Stimulated activated naive B cell treated with anti-CD40 and anti-IgM and Interleukin-4, amounts not matched to agents 10 μg/mL and 1 μg/mL and 100 μg/mL, for 72 hours (primary cell): ENCODE data around the gene KIF16B.
"Not testable (repeated sequence)": the region's sequence is repeated elsewhere in the genome, so short reads cannot be mapped to it uniquely, and the experiment has no call there.

Experiments used
- ATAC-seq, 2 donors: fragments of 150-1000 bp; cut with Tn5 transposase; replicated peaks; 2 replicates each; pipeline ENCODE4 v1.10.0; 2021; ENCODE audit warnings: moderate library complexity in 1 of 2
- DNase-seq: peaks from one replicate; pipeline ENCODE4 v3.0.0; 2021
- H3K27ac Mint-ChIP-seq: one replicate; pipeline ENCODE4 v1.8.0; 2022; ENCODE audit warnings: mild to moderate bottlenecking, mixed read lengths
- H3K27me3 Mint-ChIP-seq, 2 donors: one replicate each; pipeline ENCODE4 v1.8.0; 2022; ENCODE audit warnings: mixed read lengths in 2 of 2
- H3K36me3 Mint-ChIP-seq, 2 donors: one replicate each; pipeline ENCODE4 v1.8.0; 2022; ENCODE audit warnings: mixed read lengths in 2 of 2, mild to moderate bottlenecking in 1 of 2
- H3K4me1 Mint-ChIP-seq, 2 donors: one replicate each; pipeline ENCODE4 v1.8.0; 2022; ENCODE audit warnings: mixed read lengths in 2 of 2, mild to moderate bottlenecking in 1 of 2
- H3K4me3 Mint-ChIP-seq, 2 donors: one replicate each; pipeline ENCODE4 v1.8.0; 2022; ENCODE audit warnings: mild to moderate bottlenecking in 2 of 2, mixed read lengths in 2 of 2, moderate library complexity in 1 of 2
- H3K9me3 Mint-ChIP-seq, 2 donors: one replicate each; pipeline ENCODE4 v1.8.0; 2022; ENCODE audit warnings: mixed read lengths in 2 of 2, mild to moderate bottlenecking in 1 of 2

KIF16B gene

GRCh38 chr20:16279320-16279719 is 293.9 kb downstream of the KIF16B start:
- no peak overlapping the region for H3K27ac Mint-ChIP-seq
- H3K4me3 Mint-ChIP-seq = no peak overlapping the region
- peaks cover 16 to 28% of the 10 kb centered on the region in 2 donors for H3K4me1 Mint-ChIP-seq
- no peak for DNase-seq
- H3K27me3 Mint-ChIP-seq = no peaks in the 10 kb centered on the region
- peaks cover 0 to 4% of the 10 kb centered on the region in 2 donors for H3K9me3 Mint-ChIP-seq
- no peak for ATAC-seq
- H3K36me3 Mint-ChIP-seq = peaks cover 6 to 17% of the 10 kb centered on the region in 2 donors

DNA sequence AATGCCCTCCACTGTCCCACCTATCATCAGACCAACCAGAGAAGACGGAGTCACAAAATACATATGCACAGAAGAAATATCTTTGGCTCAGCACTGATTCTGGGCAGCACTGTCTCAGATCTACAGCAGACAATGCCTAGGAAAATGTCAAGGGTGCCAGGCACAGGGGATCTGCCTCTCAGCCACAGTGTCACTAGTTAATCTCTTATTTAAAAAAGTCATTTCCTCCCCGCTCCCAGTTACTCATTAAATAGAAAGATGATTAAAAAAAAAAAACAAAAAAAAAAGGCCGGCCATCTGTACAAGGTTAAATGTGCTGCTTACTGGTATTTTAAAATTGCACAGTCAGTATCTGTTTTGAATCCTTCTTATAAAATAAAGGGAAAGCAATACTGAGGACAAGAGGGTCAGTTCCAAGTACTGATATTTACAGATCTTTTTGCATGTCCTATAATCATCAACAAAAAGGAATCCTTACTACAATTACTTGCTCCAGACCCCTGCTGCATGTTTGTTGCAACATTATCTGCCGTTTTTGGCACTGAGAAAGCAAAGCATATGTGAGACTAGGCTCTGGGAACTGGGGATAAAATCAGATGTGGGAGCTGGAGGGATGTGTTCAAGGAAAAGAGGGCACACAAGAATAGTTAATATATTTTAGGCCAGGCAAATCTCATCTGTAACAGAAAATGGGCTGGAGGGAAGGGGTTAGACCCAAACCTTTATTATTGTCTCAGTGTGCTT is 299.3 kb downstream of the KIF16B start:
- Mint-ChIP-seq H3K9me3 (no peaks in the 10 kb centered on the region), H3K27me3 (no peaks in the 10 kb centered on the region), H3K4me3 (no peak overlapping the region), H3K4me1 (peaks cover 14 to 18% of the 10 kb centered on the region in 2 donors), H3K36me3 (peaks cover 10 to 17% of the 10 kb centered on the region in 2 donors), H3K27ac (no peak overlapping the region)
- ATAC-seq = no peak
- DNase-seq = no peak

DNA sequence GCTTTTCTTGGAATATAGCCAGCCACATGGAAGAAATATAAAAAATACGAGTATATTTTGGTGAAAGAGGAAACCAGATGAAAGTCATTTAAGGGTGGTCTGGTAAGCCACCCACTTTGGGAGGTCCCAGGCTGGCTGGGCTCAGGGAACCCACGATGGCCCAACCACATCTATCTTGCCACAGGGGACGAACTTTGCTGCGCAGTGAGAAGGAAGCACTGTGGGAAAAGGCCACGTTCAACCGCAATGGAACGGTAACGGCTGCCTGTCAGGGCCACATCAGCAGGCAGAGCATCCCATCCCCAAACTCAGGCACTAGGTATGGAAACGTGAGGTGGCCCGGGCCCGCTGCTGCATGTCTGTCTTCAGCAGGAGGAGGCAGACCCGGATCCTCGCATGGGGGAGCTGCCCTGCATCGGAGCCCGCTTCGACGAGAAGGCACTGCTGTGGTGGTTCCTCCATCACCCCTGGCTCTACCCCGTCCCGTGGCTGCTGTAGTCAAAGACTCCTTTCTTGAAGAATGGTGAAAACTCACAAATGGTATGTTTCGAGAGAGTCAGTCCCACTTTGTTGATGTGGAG is 300.4 kb downstream of the KIF16B start:
- Mint-ChIP-seq H3K27me3 (no peaks in the 10 kb centered on the region), H3K9me3 (peaks cover 0 to under 1% of the 10 kb centered on the region in 2 donors), H3K27ac (no peak overlapping the region), H3K4me1 (peaks cover 12 to 13% of the 10 kb centered on the region in 2 donors), H3K36me3 (peaks cover 11 to 21% of the 10 kb centered on the region in 2 donors), H3K4me3 (no peak overlapping the region)
- ATAC-seq (no peak), DNase-seq (no peak)

DNA sequence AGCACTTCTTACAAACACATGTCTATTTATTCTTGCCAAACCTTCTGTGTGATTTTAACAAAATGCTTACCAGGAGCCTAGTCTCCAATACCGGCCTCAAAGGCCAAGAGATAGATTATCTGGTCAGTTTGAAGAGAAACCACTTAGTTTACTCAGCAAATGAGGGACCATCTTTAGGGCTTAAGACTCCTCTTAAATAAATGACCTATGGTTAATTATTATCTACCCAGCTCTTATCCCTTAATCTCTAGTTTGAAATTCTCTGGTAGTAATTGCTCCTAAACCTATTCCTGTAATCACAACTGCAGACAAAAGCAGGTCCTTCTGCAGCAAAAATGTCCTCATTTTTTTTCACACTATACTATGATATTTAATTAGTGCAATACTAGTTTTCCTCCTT is 301.8 kb downstream of the KIF16B start:
- no peak for ATAC-seq
- peaks cover 6 to 11% of the 10 kb centered on the region in 2 donors for H3K4me1 Mint-ChIP-seq

DNA sequence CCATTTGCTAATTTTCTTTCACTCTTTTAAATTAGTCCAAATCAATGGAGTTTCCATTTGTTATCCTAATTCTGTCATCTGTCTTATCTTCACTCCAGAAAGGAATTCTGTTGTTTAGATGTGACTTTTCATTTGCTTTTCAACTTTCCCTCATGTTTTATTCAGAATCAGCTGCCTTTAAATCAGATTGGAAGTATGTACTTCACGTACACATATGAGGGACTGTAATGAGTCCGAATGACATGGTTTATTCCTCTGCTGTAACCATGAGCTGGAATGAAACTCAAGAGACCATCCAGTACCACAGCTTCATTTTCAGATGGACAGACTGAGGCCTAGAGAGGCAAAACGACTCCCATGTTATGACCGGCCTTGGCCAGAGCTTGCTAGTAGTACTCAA is 302.3 kb downstream of the KIF16B start:
- DNase-seq (no peak), ATAC-seq (no peak)
- no peaks in the 10 kb centered on the region for H3K27me3 Mint-ChIP-seq
- no peak overlapping the region for H3K27ac Mint-ChIP-seq
- no peak overlapping the region for H3K4me3 Mint-ChIP-seq
- H3K9me3 Mint-ChIP-seq = peaks cover 5 to 16% of the 10 kb centered on the region in 2 donors
- H3K36me3 Mint-ChIP-seq = peaks cover 21 to 38% of the 10 kb centered on the region in 2 donors
- peaks cover 4 to 6% of the 10 kb centered on the region in 2 donors for H3K4me1 Mint-ChIP-seq

More for the DNA sequence above, 301.8 kb downstream of the KIF16B start:
- Mint-ChIP-seq H3K27me3 (no peaks in the 10 kb centered on the region), H3K9me3 (peaks cover 5 to 13% of the 10 kb centered on the region in 2 donors), H3K4me3 (no peak overlapping the region), H3K36me3 (peaks cover 21 to 35% of the 10 kb centered on the region in 2 donors), H3K27ac (no peak overlapping the region)
- no peak for DNase-seq

DNA sequence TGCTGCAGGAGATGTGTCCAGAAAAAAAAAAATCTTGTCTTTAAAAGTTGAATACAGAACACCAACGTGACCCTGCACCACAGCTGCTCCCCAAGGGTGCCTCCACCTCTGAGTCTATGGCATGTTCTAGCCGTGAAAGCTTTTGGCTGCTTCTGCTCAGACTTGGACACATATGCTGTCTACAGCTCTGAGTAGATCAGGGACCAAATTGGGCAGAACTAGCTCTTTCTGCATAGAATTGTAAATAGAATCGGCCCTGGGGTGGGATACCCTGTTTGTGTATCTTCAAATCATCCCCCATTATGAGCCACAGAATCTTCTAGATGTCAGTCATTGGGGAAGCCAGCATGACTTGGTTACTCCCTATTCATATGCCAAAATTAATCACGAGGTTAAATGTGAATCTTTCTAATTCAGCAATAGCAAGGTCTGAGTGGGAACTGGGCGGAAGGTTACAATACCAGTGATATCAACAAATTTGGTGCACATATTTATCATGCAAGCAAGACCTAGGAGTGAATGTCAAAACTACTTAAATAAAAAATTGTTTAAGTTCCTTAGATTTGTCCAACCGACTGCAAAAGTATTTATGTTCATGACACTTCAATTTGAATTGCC is 302.8 kb downstream of the KIF16B start:
- ATAC-seq (no peak), DNase-seq (no peak)
- Mint-ChIP-seq H3K27ac (no peak overlapping the region), H3K9me3 (peaks cover 11 to 21% of the 10 kb centered on the region in 2 donors), H3K4me1 (peaks cover 0 to under 1% of the 10 kb centered on the region in 2 donors), H3K4me3 (no peak overlapping the region), H3K36me3 (peaks cover 27 to 38% of the 10 kb centered on the region in 2 donors), H3K27me3 (peaks cover 0 to 2% of the 10 kb centered on the region in 2 donors)

GRCh38 chr20:16267526-16267925 is 305.7 kb downstream of the KIF16B start:
- H3K27ac Mint-ChIP-seq = no peak overlapping the region
- ATAC-seq = no peak
- no peak overlapping the region for H3K4me3 Mint-ChIP-seq
- no peak for DNase-seq
- peaks cover 4 to 9% of the 10 kb centered on the region in 2 donors for H3K4me1 Mint-ChIP-seq
- H3K27me3 Mint-ChIP-seq = peaks cover 0 to 4% of the 10 kb centered on the region in 2 donors
- peaks cover 20 to 32% of the 10 kb centered on the region in 2 donors for H3K36me3 Mint-ChIP-seq
- peaks cover 13 to 24% of the 10 kb centered on the region in 2 donors for H3K9me3 Mint-ChIP-seq

DNA sequence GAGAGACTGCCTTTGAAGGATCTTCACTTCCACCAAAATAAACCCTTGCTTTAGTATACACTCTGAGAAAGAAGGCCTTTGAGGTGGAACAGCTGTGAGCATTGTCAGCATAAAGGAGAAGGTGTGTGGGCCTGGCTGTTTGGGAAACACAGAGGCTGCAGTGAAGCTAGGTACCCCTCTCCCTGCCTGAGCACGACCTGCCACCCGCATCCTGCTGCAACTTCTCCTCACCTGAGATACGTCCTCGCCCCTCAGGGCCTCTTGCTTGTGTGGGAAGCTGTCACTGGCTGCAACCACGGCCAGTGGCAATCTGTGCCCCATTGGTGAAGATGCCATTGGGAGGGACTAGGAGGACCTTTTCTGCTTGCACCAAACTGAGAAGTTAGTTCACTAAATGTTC is 307.9 kb downstream of the KIF16B start:
- ATAC-seq = no peak
- Mint-ChIP-seq H3K4me1 (peaks cover 4 to 9% of the 10 kb centered on the region in 2 donors), H3K4me3 (no peak overlapping the region), H3K36me3 (peaks cover 20 to 28% of the 10 kb centered on the region in 2 donors), H3K27me3 (peaks cover 0 to 4% of the 10 kb centered on the region in 2 donors), H3K27ac (no peak overlapping the region), H3K9me3 (peaks cover 13 to 24% of the 10 kb centered on the region in 2 donors)
- DNase-seq = no peak

DNA sequence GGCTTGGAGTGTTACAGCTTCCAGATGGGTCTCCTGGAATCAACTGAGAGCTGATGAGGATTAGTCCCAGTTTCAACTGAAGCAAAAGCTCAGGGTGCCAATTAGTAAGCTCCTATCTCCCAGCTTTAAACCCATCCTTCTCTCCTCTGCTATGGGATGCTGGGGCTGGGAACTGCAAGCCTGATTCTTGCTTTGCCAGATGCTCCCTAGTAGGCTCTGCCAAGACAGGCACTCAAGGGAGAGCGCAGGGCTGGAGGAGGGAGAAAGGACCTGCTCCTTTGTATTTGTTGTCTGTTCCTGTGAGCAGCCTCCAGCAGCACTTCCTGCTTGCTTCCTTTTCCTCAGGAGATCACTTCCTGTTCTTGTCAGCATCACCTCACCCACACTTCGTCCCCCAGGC is 309.7 kb downstream of the KIF16B start:
- no peak overlapping the region for H3K27ac Mint-ChIP-seq
- peaks cover 17 to 24% of the 10 kb centered on the region in 2 donors for H3K9me3 Mint-ChIP-seq
- peaks cover 18 to 28% of the 10 kb centered on the region in 2 donors for H3K36me3 Mint-ChIP-seq
- H3K4me1 Mint-ChIP-seq = peaks cover 4 to 9% of the 10 kb centered on the region in 2 donors
- ATAC-seq (no peak), DNase-seq (no peak)
- H3K4me3 Mint-ChIP-seq = no peak overlapping the region
- H3K27me3 Mint-ChIP-seq = peaks cover 0 to 4% of the 10 kb centered on the region in 2 donors

GRCh38 chr20:16262594-16262993 is 310.7 kb downstream of the KIF16B start:
- Mint-ChIP-seq H3K27ac (no peak overlapping the region), H3K4me3 (no peak overlapping the region)

DNA sequence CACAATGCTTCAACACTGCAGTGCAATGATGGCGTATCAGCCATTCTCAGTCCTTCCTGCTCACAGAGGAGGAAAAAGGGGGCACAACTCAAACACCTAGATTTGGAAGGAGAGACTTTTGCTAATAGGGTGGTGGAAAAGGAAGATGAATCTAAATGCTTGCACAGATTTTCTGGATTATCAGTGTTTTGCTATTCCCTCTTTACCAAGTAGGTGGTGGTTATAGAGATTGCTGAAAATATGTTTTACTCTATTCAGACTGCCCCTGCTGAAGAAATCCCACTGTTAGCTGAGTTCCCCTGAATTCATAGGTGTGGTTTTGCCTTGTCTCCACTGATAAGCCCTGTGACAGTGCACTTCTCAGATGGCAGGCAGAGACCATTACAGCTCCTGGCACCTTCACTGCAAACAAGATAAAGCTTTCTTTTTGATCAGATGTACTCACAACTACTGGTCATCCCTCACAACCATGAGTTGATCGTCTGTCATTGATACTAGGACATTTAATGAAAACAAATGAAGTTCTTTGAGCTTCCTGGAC is 311.4 kb downstream of the KIF16B start:
- Mint-ChIP-seq H3K4me1 (peaks cover 4 to 9% of the 10 kb centered on the region in 2 donors), H3K27ac (no peak overlapping the region), H3K36me3 (peaks cover 7 to 14% of the 10 kb centered on the region in 2 donors), H3K27me3 (peaks cover 0 to 4% of the 10 kb centered on the region in 2 donors), H3K4me3 (no peak overlapping the region), H3K9me3 (peaks cover 13 to 14% of the 10 kb centered on the region in 2 donors)
- no peak for ATAC-seq
- DNase-seq = no peak

More at GRCh38 chr20:16262594-16262993, 310.7 kb downstream of the KIF16B start:
- Mint-ChIP-seq H3K36me3 (peaks cover 14 to 22% of the 10 kb centered on the region in 2 donors), H3K4me1 (peaks cover 4 to 9% of the 10 kb centered on the region in 2 donors), H3K9me3 (peaks cover 18 to 21% of the 10 kb centered on the region in 2 donors), H3K27me3 (peaks cover 0 to 4% of the 10 kb centered on the region in 2 donors)
- ATAC-seq = no peak
- DNase-seq = no peak

- Mint-ChIP-seq H3K4me1 (peaks cover 4 to 9% of the 10 kb centered on the region in 2 donors), H3K27ac (no peak overlapping the region), H3K36me3 (peaks cover 6 to 7% of the 10 kb centered on the region in 2 donors), H3K9me3 (peaks cover 7 to 12% of the 10 kb centered on the region in 2 donors), H3K4me3 (no peak overlapping the region), H3K27me3 (peaks cover 0 to 4% of the 10 kb centered on the region in 2 donors)
- no peak for DNase-seq
- ATAC-seq = no peak
Measured at GRCh38 chr20:16260911-16261310, 312.3 kb downstream of the KIF16B start.

GRCh38 chr20:16260133-16260532 is 313.1 kb downstream of the KIF16B start:
- H3K9me3 Mint-ChIP-seq, H3K27ac Mint-ChIP-seq, H3K4me3 Mint-ChIP-seq, H3K36me3 Mint-ChIP-seq, DNase-seq, H3K4me1 Mint-ChIP-seq, ATAC-seq, H3K27me3 Mint-ChIP-seq: not testable (repeated sequence)

- H3K27me3 Mint-ChIP-seq = no peaks in the 10 kb centered on the region
- no peak for DNase-seq
- no peak overlapping the region for H3K27ac Mint-ChIP-seq
- no peak for ATAC-seq
- H3K36me3 Mint-ChIP-seq = no peaks in the 10 kb centered on the region
- peaks cover 0 to 4% of the 10 kb centered on the region in 2 donors for H3K9me3 Mint-ChIP-seq
- H3K4me1 Mint-ChIP-seq = peaks cover under 1 to 3% of the 10 kb centered on the region in 2 donors
- H3K4me3 Mint-ChIP-seq = no peak overlapping the region
Measured at GRCh38 chr20:16258766-16259165, 314.5 kb downstream of the KIF16B start.
